Measurements from ENCODE around the gene TMED5. TPM values are rescaled to one million over a fixed set of nuclear protein-coding genes. Genes with fewer than 3 reads are reported as not detected.

Gene TMED5
- total RNA-seq (2022; extraction: Qiagen RNA extraction), result 26.8 to 35.1 TPM (median 32.5 TPM) in 5 replicates

DNA sequence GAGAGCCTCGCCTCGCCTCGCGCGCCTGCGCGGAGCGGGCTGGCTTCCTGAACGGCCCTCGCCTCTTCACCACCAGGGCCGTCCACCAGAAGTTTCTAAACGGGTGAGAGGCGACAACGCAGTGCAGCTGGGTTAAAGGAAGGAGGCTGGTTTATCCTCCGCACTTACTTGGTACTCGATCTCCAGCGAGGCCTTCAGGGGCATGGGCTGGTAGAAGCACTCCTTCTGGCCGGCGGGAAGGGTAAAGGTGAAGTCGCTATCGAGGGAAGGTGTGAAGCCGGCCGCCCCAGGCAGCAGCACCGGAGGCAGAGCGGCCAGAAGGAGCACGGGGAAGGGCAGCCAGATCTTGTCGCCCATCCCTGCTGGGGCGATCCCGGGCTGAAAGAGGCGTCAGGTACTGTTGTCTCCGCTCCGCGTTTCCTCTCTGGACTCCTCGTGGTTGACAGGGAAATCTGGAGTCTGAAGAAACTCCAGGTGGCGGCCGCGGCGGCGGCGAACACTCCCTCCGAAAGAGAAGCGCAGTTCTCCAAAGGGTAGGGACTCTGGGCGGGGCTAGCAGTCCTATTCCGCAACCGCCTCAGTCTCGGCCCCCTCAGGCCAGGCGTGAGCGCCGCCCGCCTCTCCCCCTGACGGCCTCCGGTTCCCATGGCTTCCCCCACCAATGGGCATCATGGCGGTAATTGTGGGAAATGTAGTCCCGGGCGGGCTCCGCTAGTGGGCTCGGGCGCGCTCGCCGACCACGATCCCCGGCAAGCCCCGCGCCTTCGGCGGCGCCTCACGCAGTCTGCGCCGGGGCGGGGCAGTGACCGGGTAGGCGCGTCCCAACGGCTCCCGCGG is at the start of gene TMED5:
Gene TMED5, minus strand, starts transcription at position 528 of the 837 bp plus-strand sequence. Its CDS starts 171 bp downstream, at position 357.

DNA sequence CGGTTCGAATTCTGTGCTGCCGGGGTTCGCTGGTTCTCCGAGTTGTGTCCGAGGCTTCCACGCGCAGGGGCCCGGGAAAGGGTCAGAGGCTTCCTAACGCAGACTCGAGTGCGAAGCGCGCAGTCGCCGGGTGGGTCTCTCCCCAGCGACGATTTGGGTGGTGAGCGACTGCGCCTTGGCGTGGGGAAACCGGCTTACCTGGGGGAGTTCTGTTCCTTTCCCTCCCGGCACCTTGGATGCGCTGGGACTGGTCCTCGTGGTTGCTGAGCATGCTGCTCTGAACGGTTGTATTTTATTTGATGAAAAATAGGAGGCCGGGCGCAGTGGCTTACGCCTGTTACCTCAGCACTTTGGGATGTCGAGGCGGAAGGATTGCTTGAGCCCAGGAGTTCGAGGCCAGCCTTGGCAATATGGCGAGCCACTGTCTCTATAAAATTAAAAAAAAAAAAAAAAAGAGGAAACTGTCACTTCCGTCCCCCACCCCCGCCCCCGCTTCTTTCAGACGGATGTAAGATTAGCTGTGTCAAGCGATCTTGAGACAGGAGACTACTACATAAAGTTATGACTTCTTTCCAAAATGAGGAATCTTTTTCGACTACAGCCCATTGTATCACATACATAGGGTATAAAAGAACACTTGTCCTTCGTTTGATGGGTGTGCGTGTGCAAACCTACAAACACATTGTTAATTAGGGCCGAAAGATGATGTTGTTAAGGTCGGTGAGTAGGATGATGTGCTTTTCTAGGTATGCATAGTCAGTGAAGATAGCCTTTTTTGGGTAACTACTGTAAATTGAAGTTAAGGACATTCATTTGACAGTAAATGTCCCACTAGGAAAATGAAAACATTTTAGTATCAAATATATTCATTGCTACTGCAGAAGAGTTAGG is 755 bp upstream of the TMED5 start, which contains the start of gene CCDC18:
Gene CCDC18, plus strand, starts transcription at position 2 of the 891 bp plus-strand sequence. CDS start 2,638 bp downstream, outside the sequence.

Other genes starting within 250 kb of the TMED5 start
- gene DIPK1A, start 219.0 kb downstream of the TMED5 start, total RNA-seq (2022; extraction: Qiagen RNA extraction), result 6.8 to 11.6 TPM (median 8.6 TPM) in 5 replicates
- 9.3 to 16.9 TPM (median 12.3 TPM) in 5 replicates for gene MTF2, start 101.1 kb downstream of the TMED5 start, total RNA-seq (2022; extraction: Qiagen RNA extraction)
- 4.3 to 6.0 TPM (median 5.7 TPM) in 5 replicates for gene CCDC18, start 311 bp upstream of the TMED5 start, total RNA-seq (2022; extraction: Qiagen RNA extraction)
- gene DR1, start 165.5 kb upstream of the TMED5 start, total RNA-seq (2022; extraction: Qiagen RNA extraction), result 32.5 to 38.4 TPM (median 33.3 TPM) in 5 replicates

Measured in A549 treated with Hydrocortisone at 1 μM for 4 hours (cell line).